HUDEP-2 (cell line): ENCODE results near the gene RSBN1L.
A peak's percentile ranks its signal among the peaks of the same experiment; 100 is the strongest.

Experiments
- DNase-seq, 76 experiments: peaks; one replicate each; lab custom pipeline; 2025; ENCODE audit not compliant: unreplicated experiment in 76 of 76; lab: John Stamatoyannopoulos, UW

RSBN1L gene

DNA sequence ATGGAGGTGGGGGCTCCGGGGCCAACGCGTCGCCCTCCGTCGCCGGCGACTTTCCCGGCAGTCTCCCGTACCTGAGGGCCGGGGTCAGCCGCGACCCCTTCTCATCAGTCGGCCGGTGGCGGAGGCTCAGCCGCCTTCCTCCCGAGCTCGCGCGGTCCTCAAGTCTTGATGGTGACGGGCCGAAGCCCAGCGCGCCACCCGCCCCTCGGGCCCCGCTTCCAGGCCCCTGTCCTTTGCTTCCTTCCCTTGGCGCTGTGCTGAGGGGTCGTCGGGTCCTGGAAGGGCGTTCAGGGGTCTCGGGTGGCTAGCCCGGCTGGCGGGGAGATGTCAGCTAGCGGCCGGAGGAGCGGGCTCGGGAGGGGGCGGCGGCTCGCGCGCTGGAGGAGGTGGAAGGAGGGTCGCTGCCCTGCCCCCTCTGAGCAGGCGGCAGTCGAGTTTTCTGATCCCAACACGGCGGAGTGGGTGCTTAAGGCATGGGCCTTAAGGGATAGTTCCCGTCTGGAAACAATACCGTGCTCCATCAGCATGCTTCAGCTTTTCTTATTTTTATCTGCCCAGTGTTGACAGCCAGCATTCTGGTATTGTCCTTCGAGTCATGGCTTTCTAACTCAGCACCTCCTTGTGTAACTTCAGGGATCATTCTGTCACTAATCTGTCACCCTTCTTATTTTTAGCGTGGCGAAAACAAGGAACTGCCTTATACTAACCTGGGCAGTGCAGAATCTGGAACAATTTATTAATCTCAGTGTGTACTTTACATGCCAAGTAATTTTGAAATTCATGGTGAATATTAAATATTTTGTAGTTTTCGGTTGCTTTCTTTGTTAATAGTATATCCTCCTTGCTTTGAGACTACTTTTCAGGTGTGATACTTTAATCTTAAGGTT, 103.1 kb downstream of the RSBN1L start:
- peak in 17 of 76 experiments; percentile 7 to 31 (median 15) for DNase-seq

- peak in 41 of 76 experiments; percentile 2 to 66 (median 31) for DNase-seq
Measured at GRCh38 chr7:77800158-77800557, 103.9 kb downstream of the RSBN1L start.

GRCh38 chr7:77800730-77801129, 104.5 kb downstream of the RSBN1L start:
- no peak for DNase-seq

GRCh38 chr7:77802557-77803405, 106.5 kb downstream of the RSBN1L start:
- peak in 1 of 76 experiments; percentile 6 for DNase-seq

GRCh38 chr7:77806425-77806824, 110.2 kb downstream of the RSBN1L start:
- DNase-seq, result no peak

DNA sequence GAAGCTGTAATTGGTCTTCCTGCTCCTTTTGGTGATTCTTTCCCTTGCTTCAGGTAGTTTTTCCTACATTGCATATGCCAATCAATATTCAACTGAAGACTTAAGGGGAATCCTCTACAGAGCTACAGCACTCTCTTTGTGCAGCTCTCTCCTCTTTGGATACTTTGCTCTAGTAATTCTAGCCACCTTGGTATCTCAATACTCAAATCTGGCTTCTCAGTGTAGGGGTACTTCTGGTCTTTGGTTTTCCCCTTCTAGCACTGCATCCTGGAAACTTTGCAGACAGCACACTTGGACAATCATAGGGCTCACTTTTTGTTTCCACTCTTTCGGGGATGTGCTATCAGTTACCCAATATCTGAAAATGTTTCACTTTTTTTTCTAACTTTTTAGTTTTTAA, 112.3 kb downstream of the RSBN1L start:
- DNase-seq, result no peak

DNA sequence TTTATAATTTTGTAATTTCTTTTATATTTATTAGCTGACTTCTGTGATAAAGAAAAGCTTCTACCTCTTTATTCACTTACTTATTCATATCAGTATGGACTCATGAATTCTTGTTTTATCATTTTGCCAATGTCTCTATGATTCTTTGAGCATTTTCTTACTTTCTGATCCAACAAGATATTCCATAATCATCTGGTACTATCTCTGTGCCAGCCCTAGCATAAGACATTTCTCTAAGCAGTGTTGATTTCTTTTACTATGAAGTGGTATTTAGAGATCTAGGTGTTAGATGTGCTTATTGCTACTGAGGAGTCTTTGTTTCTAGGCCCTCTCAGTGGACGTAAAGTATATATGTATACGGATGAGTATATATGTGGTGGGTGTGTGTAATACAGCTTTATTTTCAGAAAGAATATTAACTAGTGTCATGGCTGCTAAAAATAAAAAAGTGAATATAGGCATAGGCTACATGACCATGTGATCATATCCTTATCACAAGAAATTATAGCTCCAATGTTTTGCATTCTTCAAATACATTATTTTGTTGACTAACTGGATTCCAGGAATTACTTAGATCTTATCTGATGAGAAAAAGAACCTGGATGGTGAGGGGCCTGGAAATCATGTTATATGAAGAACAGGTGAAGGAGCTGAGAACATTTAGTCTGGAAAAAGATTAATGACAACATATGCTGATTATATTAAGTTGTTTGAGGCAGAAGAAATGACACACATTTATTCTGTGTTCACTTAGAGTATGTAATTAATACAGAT, 115.4 kb downstream of the RSBN1L start:
- no peak for DNase-seq

GRCh38 chr7:77812290-77812685, 116.0 kb downstream of the RSBN1L start:
- DNase-seq, result no peak

DNA sequence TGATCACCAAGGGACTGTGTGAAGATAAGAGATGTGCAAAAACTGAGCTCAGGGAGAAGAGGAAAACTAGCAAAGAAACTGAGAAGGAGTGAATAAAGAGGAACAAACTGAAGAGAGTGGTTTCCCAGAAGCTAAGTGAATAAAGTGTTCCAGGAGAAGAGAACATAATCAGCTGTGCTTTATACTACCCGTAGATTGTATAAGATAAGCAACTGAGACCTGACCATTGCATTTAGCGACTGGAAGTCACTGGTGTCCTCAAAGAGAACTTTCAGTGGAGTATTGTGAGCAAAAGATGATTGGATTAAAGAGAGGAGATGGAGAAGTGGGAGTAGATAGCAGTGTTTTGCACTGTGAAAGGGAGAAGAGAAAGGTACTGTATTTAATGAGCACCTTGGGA, 116.9 kb downstream of the RSBN1L start:
- no peak for DNase-seq

DNA sequence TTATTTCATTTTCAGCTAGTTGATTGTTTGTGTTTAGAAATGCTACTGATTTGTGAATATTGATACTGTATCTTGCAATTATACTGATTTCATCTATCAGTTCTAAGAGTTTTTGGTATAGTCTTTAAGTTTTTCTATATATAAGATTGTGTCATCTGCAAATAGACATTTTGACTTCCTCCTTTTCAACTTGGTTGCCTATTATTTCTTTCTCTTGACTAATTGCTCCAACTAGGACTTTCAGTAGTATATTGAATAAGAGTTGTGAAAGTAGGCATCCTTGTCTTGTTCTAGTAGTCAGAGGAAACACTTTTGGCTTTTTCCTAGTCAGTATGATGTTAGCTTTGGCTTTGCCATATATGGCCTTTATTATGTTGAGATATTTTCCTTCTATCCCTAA, 122.8 kb downstream of the RSBN1L start:
- no peak for DNase-seq

DNA sequence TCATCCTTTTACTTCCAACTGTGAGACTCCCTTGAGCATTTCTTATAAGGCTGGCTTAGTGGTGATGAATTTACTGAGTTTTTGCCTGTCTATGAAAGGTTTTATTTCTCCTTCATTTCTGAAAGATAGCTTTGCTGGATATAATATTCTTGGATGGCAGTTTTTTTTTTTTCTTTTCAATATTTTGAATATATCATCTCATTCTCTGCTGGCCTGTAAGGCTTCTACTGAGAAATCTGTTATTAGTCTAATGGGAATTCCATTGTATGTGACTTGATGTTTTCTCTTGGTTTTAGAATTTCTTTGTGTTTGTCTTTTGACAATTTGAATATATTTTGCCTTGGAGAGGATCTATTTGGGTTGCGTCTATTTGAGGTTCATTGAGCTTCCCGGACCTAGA, 124.7 kb downstream of the RSBN1L start:
- DNase-seq, result no peak

- peak in 31 of 76 experiments; percentile 1 to 50 (median 24) for DNase-seq
Measured at GRCh38 chr7:77822269-77822668, 126.0 kb downstream of the RSBN1L start.

DNA sequence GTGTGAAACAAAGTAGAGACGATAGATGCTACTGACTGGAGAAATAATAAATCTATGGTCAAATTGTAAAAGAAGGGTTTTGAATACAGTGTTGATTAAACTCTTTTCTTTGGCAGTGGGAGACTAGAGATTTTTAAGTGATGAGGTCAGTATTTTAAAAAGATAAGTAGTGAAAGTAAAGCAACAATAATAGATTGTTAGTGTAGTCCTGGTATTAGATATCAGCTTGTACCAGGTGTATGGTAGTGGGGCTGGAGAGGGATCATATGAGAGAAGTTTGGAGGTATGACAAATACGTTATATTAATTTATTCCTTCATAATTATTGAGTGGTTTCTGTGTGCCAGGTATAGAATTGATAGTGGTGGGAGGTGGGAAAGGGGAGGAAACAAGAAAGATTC, 127.5 kb downstream of the RSBN1L start:
- DNase-seq, result no peak

DNA sequence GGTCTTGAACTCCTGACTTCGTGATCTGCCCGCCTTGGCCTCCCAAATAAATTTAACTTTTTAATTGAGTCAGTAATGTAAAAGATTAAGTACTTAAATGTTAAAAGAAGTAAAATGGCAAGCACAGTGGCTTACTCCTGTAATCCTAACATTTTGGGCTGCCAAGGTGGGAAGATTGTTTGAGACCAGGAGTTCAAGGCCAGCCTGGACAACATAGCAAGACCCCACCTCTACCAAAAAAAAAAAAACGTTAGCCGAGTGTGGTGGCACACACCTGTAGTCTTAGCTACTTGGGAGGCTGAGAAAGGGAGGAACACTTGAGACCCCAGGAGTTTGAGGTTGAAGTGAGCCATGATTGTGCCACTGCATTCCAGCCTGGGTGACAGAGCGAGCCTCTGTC, 128.4 kb downstream of the RSBN1L start:
- DNase-seq, result no peak

- DNase-seq, result no peak
Measured at GRCh38 chr7:77825131-77825530, 128.9 kb downstream of the RSBN1L start.

- no peak for DNase-seq
Measured at GRCh38 chr7:77826300-77826699, 130.0 kb downstream of the RSBN1L start.

DNA sequence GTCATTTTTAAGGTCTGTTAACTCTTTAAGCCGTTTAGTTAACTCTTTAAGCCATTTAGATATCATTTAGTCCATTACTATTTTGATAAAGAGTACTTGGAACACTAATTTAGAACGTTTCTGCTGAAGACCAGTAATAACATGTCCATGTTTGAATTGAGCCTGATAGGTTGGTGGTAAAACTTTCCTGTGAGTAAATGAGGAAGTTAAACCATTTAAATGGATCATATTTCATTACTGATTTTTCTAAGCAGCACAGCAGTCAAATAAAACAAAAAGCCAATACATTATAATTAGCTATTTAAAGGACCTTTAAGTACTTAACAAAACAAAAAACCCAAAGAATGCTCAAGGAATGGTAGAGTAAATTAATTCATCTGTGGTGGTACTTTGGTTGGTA, 131.7 kb downstream of the RSBN1L start:
- no peak for DNase-seq

- no peak for DNase-seq
Measured at GRCh38 chr7:77830649-77831355, 134.5 kb downstream of the RSBN1L start.

GRCh38 chr7:77831481-77831880, 135.2 kb downstream of the RSBN1L start:
- DNase-seq, result no peak

DNA sequence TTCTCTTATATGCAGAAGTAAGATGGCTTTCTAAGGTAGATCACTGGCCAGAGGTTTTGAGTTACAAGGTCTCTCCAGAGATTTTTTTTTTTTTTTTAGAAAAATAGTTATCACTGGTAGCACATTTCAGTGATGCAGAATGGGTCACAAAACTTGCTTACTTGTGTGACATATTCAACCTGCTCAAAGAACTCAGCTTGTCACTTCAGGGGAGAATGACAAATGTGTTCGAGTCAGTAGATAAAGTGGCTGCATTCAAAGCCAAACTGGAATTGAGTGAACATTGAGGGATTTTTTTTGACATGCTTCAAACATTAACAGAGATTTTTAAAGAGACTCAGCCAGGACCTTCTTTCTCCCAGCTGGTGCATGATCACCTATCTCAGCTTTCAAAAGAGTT, 135.7 kb downstream of the RSBN1L start:
- DNase-seq, result no peak
